Measurements from ENCODE around the gene NFXL1. TPM values are rescaled to one million over a fixed set of nuclear protein-coding genes. Genes with fewer than 3 reads are reported as not detected.

NFXL1 gene
- total RNA-seq, 1 donor from 2014 or later = 13.0 TPM

DNA sequence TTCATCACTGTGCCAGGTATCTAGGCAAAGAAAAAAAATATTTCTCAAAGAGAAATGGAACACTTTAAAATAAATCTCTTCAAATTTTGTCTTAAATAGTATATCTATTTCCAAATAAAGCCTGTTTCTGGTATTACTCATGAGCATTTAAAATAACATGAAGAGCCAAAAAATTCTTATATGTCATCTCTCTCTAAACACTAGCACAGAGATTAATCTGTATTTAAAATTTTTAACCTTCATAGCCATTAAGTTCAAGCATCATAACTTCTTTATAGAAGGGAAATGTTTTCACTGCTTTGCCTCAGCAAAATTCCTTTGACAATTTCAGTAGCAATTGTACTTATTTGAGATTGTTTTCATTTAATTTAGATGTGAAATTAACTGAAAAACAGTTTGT lies 71.4 kb downstream of the NFXL1 start:
- H3K27ac ChIP-seq (ENCODE audit: low read depth, low read length) = no peak overlapping the region
- H3K9me3 ChIP-seq (ENCODE audit: insufficient read depth, low read depth, low read length) = no peaks in the 10 kb centered on the region
- Mint-ChIP-seq H3K4me3 (ENCODE audit: unreplicated experiment) (no peak overlapping the region), H3K9me3 (ENCODE audit: unreplicated experiment) (peaks cover 2% of the 10 kb centered on the region), H3K36me3 (ENCODE audit: low read depth, unreplicated experiment) (peaks cover 7% of the 10 kb centered on the region), H3K27ac (ENCODE audit: unreplicated experiment) (no peak overlapping the region), H3K27me3 (ENCODE audit: low read depth, unreplicated experiment) (no peaks in the 10 kb centered on the region), H3K4me1 (ENCODE audit: low read depth, unreplicated experiment) (no peaks in the 10 kb centered on the region)
- H4K20me1 ChIP-seq (ENCODE audit: insufficient read depth, low read length) = no peaks in the 10 kb centered on the region
- no peak overlapping the region for H3K4me3 ChIP-seq (ENCODE audit: insufficient read depth, low read depth, low read length)
- no peaks in the 10 kb centered on the region for H3K27me3 ChIP-seq (ENCODE audit: insufficient read depth, low read length)
- H3K9ac ChIP-seq (ENCODE audit: low read length) = no peak overlapping the region
- DNase-seq (ENCODE audit: low read depth) = no peak
- FAIRE-seq = no peak
- no peaks in the 10 kb centered on the region for H3K4me1 ChIP-seq (ENCODE audit: insufficient read depth, low read length)
- H3K79me2 ChIP-seq (ENCODE audit: insufficient read depth, low read length) = no peaks in the 10 kb centered on the region
- H2AFZ ChIP-seq (ENCODE audit: low read depth, low read length) = no peak overlapping the region
- H3K36me3 ChIP-seq (ENCODE audit: insufficient read depth, low read length) = no peaks in the 10 kb centered on the region
- TF ChIP-seq, protein P1, sequence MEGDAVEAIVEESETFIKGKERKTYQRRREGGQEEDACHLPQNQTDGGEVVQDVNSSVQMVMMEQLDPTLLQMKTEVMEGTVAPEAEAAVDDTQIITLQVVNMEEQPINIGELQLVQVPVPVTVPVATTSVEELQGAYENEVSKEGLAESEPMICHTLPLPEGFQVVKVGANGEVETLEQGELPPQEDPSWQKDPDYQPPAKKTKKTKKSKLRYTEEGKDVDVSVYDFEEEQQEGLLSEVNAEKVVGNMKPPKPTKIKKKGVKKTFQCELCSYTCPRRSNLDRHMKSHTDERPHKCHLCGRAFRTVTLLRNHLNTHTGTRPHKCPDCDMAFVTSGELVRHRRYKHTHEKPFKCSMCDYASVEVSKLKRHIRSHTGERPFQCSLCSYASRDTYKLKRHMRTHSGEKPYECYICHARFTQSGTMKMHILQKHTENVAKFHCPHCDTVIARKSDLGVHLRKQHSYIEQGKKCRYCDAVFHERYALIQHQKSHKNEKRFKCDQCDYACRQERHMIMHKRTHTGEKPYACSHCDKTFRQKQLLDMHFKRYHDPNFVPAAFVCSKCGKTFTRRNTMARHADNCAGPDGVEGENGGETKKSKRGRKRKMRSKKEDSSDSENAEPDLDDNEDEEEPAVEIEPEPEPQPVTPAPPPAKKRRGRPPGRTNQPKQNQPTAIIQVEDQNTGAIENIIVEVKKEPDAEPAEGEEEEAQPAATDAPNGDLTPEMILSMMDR (IDR thresholded peaks at IDR 0.05; ENCODE audit: insufficient read depth, low read depth, low read length) = no peak
- TF ChIP-seq EZH2 (IDR thresholded peaks at IDR 0.05; ENCODE audit: insufficient read depth, low read length) = no peak
- H3K4me2 ChIP-seq (ENCODE audit: low read length) = no peak overlapping the region

DNA sequence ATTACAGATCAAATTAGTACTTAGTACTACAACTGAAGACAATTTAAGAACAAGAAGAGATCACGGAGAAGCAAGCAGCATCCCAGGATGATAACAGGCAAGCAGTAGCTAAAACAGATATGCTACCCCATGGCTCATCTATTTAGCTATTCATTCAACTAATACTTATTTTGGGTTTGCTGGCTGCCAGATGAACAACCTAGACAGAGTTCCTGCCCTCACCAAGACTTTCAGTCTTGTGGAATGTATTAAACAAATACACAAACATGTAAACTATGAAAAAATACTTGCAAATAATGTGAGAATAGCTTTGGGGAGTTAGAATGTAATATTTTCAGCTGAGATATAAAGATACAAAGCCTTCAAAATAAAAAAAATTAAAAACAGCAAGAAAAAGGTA lies 74.1 kb downstream of the NFXL1 start:
- no peaks in the 10 kb centered on the region for H4K20me1 ChIP-seq (ENCODE audit: insufficient read depth, low read length)
- H3K36me3 ChIP-seq (ENCODE audit: insufficient read depth, low read length) = no peaks in the 10 kb centered on the region
- H3K9ac ChIP-seq (ENCODE audit: low read length) = no peak overlapping the region
- no peak overlapping the region for H3K4me2 ChIP-seq (ENCODE audit: low read length)
- Mint-ChIP-seq H3K36me3 (ENCODE audit: low read depth, unreplicated experiment) (peaks cover 3% of the 10 kb centered on the region), H3K4me3 (ENCODE audit: unreplicated experiment) (no peak overlapping the region), H3K27me3 (ENCODE audit: low read depth, unreplicated experiment) (peaks cover 4% of the 10 kb centered on the region), H3K4me1 (ENCODE audit: low read depth, unreplicated experiment) (peaks cover 10% of the 10 kb centered on the region), H3K27ac (ENCODE audit: unreplicated experiment) (no peak overlapping the region), H3K9me3 (ENCODE audit: unreplicated experiment) (no peaks in the 10 kb centered on the region)
- no peak for FAIRE-seq
- no peaks in the 10 kb centered on the region for H3K79me2 ChIP-seq (ENCODE audit: insufficient read depth, low read length)
- H2AFZ ChIP-seq (ENCODE audit: low read depth, low read length) = no peak overlapping the region
- H3K27me3 ChIP-seq (ENCODE audit: insufficient read depth, low read length) = no peaks in the 10 kb centered on the region
- H3K4me1 ChIP-seq (ENCODE audit: insufficient read depth, low read length) = peaks cover 12% of the 10 kb centered on the region
- DNase-seq (ENCODE audit: low read depth) = no peak
- no peak overlapping the region for H3K27ac ChIP-seq (ENCODE audit: low read depth, low read length)
- no peak overlapping the region for H3K4me3 ChIP-seq (ENCODE audit: insufficient read depth, low read depth, low read length)
- H3K9me3 ChIP-seq (ENCODE audit: insufficient read depth, low read depth, low read length) = no peaks in the 10 kb centered on the region
- no peak for TF ChIP-seq EZH2 (IDR thresholded peaks at IDR 0.05; ENCODE audit: insufficient read depth, low read length)
- TF ChIP-seq, protein P1 (IDR thresholded peaks at IDR 0.05; ENCODE audit: insufficient read depth, low read depth, low read length) = no peak

DNA sequence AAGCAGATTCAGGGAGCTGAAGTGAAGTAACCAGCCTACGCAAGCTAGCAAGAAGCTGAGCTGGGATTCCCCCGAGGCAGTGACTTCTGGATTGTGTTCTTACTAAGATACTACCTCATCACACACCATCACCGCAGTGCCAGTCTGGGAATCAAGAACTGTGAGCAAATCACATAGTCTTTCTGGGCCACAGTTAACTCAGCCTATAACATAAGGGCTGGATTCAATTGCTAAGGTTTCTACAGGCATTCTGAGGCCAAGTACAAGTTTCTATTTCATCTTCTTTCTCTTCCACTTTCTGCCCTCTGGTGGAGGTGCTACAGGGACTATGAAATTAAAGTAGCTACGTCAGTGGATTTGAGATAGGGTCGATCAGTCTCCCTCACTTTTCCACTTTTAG lies 75.1 kb downstream of the NFXL1 start:
- Histone ChIP-seq H4K20me1 (ENCODE audit: insufficient read depth, low read length) (no peaks in the 10 kb centered on the region), H3K4me2 (ENCODE audit: low read length) (no peak overlapping the region), H3K4me1 (ENCODE audit: insufficient read depth, low read length) (peaks cover 13% of the 10 kb centered on the region), H3K36me3 (ENCODE audit: insufficient read depth, low read length) (no peaks in the 10 kb centered on the region), H3K27me3 (ENCODE audit: insufficient read depth, low read length) (no peaks in the 10 kb centered on the region), H3K4me3 (ENCODE audit: insufficient read depth, low read depth, low read length) (no peak overlapping the region), H3K9ac (ENCODE audit: low read length) (no peak overlapping the region), H3K9me3 (ENCODE audit: insufficient read depth, low read depth, low read length) (no peaks in the 10 kb centered on the region), H3K79me2 (ENCODE audit: insufficient read depth, low read length) (no peaks in the 10 kb centered on the region), H2AFZ (ENCODE audit: low read depth, low read length) (no peak overlapping the region), H3K27ac (ENCODE audit: low read depth, low read length) (no peak overlapping the region)
- no peak for TF ChIP-seq EZH2 (IDR thresholded peaks at IDR 0.05; ENCODE audit: insufficient read depth, low read length)
- TF ChIP-seq, protein P1 (IDR thresholded peaks at IDR 0.05; ENCODE audit: insufficient read depth, low read depth, low read length) = peak; percentile 26
- H3K4me3 Mint-ChIP-seq (ENCODE audit: unreplicated experiment) = no peak overlapping the region
- peaks cover 4% of the 10 kb centered on the region for H3K27me3 Mint-ChIP-seq (ENCODE audit: low read depth, unreplicated experiment)
- H3K27ac Mint-ChIP-seq (ENCODE audit: unreplicated experiment) = no peak overlapping the region
- peaks cover 3% of the 10 kb centered on the region for H3K36me3 Mint-ChIP-seq (ENCODE audit: low read depth, unreplicated experiment)
- peaks cover 11% of the 10 kb centered on the region for H3K4me1 Mint-ChIP-seq (ENCODE audit: low read depth, unreplicated experiment)
- DNase-seq (ENCODE audit: low read depth) (no peak), FAIRE-seq (no peak)
- H3K9me3 Mint-ChIP-seq (ENCODE audit: unreplicated experiment) = no peaks in the 10 kb centered on the region
